ENCODE measurements around the gene IMPDH1.

The IMPDH1 gene

DNA sequence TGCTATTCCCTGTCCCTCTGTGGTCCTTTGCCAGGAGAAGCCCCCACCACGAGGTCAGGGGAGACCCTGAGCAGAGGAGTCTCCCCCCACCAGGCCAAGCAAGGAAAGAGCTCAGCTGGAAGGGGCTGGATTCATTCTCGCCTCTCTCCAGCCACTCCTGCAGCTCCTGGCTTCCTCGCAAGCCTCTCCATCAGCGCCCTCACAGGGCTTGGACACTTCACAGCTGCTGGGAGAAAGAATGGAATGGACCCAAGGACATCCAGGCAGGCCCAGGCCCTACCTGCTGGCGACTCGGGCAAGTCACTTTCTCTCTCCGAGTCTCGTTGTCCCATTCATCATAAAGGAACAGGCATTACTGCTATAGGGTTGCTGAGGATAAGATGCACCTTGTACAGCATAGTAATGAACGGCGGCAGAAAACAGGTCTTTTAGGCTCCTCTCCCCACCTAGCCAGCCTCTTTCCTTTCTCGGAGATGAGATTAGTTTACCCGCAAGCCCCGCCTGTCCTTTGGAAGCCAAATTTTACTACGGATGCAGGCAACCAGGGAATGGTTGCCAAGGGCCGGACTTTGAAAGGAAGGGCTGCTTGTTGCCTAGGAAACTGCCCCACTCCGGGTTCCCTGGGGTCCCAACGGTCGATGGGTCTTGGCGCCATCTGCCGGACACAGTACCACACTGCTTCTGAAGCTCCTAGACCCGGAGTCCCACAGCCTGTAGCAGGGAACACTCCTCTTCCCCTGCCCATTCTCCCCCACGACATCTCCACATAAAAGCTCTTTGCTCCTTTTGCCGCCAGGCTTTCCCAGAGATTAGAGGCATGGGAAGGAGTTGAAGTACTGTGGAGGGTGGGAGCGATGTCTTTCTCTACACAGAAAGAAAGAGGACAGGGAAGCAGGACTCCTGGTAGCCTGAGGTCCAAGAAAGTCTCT lies 22.3 kb downstream of the IMPDH1 start:
- DNase-seq, result peak; percentile 53

- DNase-seq, result no peak
Measured at GRCh38 chr7:128385988-128386925, 23.5 kb downstream of the IMPDH1 start.

- no peak for DNase-seq
Measured at GRCh38 chr7:128384726-128385125, 25.1 kb downstream of the IMPDH1 start.

GRCh38 chr7:128383776-128384175 lies 26.0 kb downstream of the IMPDH1 start:
- DNase-seq, result no peak

DNA sequence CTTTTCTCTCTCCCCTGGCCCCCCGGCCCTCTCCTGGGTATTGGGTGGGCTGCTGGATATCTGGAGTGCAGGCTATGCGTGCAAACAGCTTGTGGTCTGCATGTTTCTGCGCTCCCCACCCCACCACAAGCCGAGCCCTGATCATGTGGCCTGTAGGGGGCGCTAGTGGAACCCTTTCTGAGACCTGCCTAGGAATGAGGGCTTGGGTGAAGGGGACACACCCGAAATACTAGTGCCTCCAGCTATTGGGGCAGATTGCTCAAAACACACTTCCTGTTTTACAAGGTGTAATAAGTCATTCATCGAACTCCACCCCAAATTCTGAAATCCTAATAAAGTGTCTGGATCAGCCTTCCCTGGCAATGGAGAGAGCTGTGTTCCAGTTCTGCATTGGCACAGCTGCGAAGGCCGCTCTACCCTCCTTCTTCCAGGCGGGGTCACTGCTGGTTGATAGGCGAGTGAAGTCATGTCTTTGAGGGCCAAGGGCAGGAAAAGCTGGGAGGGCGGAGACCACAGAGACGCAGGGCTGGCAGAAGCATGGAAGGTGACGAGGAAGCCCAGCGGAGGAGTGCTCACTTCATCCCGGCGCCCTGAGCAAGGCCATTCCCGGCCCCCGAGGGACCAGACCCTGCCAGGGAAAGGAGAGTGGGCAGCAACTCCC lies 28.5 kb downstream of the IMPDH1 start:
- DNase-seq, result no peak

DNA sequence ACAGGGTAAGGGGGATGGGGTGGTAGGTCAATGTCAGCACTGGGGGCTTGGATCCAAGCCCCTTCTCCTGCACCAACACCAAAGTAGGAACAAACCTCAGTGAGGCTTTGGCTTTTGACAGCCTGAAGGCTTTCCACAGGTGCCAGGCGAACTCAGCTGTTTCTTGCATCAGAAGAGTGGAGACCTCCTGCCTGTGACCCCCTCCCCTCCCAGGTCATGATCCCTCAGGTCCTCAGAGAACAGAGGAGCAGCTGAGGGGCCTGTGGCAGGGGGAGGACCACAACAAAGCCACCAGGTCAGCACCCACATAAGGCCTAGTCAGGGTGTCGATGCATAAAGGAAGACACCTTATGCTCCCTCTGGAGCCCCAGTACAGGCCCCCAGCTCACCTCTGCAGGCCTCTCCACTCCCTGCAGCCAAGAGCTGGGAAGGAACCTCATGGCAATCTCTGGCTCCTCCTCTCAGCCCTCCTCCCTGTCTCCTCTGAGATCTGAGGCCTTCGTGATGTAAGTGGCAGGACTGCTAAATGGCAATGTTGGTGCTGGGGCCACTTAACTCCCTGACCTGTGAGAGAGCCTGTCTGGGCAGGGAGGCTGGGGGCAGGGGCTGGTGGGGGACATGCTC lies 29.2 kb downstream of the IMPDH1 start:
- no peak for DNase-seq

DNA sequence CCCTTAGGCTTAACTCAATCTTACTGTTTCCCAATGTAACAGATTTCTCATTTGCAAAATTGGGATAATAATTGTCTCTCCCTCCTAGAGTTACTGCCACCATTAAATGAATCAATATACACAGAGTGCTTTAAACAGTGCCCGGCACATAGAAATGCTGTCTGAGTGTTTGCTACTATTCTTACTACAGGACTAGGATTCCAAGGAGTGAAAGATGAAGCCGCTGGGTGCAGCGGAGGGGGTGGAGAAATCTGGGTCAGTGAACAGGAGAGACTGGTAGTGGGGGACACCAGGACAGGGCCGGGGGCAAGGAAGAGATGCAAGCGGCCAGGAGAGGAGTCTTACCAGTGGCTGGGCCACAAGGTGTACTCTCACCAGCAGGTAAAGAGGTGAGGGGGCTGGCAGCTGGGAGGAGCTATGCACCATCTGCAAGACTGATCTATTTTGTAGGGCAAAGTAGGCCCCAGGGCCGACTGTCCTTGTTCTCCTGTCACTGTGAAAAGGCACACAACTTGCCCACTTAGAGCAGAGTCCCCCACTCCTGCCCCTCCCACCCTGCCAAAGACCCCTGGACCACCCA lies 29.8 kb downstream of the IMPDH1 start:
- no peak for DNase-seq

GRCh38 chr7:128378637-128379036 lies 31.1 kb downstream of the IMPDH1 start:
- no peak for DNase-seq

DNA sequence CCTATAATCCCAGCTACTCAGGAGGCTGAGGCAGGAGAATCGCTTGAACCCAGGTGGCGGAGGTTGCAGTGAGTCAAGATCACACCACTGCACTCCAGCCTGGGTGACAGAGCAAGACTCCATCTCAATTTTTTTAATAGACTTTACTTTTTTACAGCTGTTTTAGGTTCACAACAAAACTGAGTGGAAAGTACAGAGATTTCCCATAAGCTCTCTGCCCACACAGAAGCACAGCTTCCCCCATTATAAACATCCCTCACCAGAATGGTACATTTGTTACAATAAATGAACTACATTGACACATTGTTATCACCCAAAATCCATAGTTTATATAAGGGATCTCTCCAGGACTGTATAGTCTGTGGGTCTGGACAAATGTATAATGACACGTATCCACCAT lies 33.7 kb downstream of the IMPDH1 start:
- no peak for DNase-seq

- no peak for DNase-seq
Measured at GRCh38 chr7:128374041-128374440, 35.7 kb downstream of the IMPDH1 start.

DNA sequence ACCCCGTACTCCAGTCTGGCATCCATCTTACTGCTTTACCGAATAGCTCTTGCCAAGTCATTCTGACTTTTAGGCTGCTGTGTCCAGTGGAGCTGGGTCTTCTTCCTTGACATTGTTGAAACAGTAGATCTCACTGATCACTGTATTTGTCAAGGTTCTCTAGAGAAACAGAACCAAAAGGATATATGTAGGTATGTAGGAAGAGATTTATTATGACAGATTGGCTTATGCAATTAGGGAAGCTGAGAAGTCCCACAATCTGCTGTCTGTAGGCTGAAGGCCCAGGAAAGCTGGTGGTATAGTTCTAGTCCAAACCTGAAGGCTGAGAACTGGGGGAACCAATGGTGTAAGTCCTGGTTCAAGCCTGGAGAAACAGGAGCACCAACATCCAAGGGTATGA lies 36.2 kb downstream of the IMPDH1 start:
- no peak for DNase-seq

DNA sequence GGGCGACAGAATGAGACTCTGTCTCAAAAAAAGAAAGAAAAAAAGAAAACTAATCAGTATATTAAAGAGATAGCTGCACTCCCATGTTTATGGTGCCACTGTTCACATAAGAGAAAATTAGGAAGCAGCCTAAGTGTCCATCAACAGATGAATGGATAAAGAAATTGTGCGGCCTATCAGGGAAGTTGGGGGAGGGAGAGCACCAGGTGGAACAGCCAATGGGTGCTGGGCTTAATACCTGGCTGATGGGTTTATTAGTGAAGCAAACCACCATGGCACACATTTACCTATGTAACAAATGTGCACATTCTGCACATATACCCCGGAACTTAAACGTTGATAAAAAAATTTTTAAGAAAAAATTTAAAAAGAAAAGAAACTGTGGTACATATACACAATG lies 39.3 kb downstream of the IMPDH1 start:
- no peak for DNase-seq

DNA sequence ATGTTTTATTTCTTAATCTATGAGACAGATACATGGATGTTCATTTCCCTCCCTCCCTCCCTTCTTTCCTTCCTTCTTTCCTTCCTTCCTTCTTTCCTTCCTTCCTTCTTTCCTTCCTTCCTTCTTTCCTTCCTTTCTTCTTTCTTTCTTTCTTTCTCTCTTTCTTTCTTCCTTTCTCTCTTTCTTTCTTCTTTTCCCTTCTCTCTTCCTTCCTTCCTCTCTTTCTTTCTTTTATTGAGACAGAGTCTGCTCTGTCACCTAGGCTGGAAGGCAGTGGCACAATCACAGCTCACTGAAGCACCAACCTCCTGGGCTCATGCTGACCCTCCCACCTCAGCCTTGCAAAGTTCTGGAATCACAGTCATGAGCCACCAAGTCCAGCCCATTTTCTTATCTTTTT lies 42.8 kb downstream of the IMPDH1 start:
- DNase-seq, result no peak

DNA sequence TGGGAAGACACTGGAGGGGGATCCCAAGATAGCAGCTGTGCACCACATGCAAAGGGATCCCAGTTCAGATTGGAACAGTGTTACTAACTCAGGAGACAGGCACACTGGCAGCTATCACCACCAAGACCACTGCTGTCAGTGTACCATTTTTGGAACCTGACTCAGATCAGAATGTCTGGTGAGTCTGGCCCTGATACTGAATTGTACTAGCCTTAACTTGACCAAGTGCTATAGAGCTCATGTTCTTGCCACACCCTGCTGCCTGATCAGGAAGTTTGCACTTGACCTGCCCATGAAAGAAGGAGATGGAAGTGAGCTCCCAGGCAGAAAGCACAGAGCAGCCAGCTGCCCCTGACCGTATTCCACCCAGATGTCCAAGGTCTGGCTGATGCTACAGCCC lies 43.5 kb downstream of the IMPDH1 start:
- DNase-seq, result no peak

DNA sequence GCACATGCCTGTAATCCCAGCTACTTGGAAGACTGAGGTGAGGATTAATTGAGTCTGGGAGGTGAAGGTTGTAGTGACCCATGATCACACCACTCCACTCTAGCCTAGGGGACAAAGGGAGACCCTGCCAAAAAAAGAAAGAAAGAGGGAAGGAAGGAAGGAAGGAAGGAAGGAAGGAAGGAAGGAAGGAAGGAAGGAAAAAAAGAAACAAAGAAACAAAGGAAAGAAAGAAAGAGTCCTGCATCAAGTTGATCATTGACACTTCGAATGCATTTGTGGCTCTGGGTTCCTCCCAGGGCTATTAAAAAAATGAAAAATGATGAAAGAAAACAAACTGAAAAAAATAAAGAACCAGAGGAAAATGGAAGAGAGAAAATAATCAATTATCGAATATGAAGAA lies 44.4 kb downstream of the IMPDH1 start:
- no peak for DNase-seq

DNA sequence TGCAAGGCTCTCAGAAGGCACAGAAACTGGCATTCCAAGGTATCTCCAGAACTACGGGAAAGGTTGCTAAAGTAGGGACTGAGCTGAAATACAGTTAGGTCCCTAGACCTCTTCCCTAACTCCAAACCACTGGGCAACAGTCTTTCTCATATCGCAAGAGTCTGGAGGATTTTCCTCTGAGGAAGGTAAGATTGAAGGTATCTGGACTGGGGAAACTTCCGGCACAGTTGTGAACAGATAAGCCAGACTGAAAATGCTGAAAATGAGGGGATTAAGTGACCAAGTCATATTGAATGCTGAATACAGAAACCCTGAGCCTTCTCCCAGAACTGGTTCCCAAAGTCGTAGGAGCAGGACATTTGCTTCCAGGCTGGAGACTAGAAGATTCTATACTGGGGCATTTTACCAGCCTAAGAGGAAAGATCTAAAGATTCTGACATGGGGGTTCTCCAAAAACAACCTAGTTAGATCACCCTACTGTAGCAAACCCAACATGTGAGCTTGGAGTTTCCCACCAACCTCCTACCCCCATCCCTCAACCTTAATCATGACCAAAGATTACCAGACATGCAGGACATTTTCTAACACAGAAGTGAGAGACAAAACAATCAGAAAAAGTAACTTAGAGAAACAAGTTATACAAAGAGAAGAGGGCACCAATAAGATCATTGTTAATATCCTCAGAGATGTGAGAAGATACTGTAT lies 45.5 kb downstream of the IMPDH1 start:
- no peak for DNase-seq

DNA sequence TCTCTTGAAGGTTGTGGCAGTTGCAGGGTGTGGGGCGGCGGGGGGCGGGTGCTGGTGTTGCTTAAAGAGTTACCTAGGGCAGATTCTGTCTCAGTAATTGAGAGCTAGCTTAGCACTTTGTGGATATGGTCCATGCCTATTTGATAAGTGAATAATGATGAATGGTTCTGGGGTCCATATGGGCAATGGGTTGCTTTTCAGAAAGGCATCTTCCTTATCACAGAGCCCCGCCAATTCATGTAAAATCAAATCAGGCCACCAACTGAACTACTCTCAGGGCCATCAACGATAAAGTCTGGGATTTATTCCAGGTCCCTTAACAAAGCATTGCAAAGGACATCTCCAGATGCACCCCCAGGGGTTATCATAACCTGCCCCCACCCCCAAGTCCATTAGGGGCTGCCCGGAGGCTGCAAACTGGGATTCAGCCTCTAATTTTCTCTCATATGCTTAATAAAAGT lies 46.5 kb downstream of the IMPDH1 start:
- DNase-seq, result no peak

DNA sequence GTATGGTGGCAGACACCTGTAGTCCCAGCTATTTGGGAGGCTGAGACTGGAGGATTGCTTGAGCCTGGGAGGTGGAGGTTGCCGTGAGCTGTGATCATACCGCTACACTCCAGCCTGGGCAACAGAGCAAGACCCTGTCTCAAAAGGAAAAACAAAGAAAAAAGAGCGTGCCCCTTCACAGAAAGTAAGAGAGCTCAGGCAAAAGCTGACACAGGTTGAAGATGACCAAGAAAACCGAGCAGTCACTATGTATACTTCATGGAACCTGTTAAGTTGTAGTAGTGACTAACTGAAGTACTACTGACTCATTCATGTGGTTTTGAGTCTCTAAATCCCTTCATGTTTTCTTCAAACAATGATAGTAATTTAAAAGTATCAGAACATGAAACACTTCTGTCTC lies 47.1 kb downstream of the IMPDH1 start:
- no peak for DNase-seq

DNA sequence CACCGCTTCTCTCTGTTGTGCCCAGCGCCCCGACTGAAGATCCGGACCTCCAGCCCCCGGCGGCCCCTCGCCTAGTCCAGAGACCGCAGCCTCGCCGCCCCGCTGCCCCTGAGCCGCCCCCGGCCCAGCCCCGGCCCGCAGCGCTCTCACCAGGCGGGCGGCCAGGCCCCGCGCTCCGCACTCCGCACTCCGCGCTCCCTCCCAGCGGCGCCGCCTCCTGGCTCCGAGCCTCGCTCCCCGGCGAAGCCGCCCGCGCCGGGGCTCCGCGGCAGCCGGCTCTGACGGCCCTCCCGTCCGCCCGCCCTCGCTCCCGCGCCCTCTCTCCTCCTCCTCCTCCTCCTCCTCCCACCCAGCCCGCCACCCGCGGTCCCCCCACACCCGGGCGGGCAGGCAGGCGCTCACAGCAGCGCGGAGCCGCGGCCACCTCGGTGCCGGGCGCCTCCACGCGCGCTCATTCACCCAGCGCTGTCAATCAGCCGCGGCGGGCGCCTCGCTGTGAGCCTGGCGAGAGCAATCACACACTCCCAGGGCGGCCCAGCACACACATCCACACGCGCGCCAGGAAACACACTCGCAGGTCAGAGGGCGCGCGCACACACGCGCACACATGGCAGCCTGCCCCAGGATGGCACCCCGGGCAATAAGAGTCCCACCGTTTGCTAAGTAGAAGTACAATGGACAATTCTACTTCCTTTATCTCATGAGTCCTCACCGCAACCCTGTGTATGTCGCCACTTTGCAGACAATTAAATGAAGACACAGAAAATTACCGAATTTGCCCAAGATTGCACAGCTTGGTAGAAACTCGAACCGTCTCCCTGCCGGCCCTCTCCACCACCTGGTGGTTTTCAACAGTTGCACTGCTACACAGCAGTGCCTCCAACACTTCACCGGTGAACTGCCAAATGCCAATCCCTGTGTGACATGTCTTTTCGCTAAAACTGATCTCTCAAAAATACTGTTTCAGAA lies 48.1 kb downstream of the IMPDH1 start, which contains the start of gene PRRT4:
TSS of gene PRRT4 (minus strand) at position 280 of the 969 bp plus-strand sequence.
- DNase-seq, result peak; percentile 34

DNA sequence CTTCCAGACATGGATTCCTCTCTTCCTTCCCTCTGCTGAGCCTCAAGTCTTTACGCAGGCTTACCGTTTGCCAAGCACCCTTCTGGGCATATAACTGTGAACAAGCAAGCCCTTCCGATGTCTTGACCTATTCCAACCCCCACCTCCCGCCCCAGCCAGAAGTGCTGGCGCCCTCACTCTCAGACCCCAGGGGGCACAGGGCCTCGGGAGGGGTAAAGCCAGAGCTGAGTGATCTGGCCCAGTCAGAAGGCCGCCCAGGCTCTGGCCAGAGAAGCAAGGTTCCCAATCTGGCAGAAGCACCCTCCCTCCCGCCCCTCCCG lies 49.5 kb downstream of the IMPDH1 start:
- DNase-seq, result no peak

Data from CD4-positive, alpha-beta T cell treated with Interleukin-15 for 1 hour (primary cell).